ENCODE data around the gene MINDY4. TPM values are rescaled to one million over a fixed set of nuclear protein-coding genes. Genes with fewer than 3 reads are reported as not detected.

Gene MINDY4
- total and polyA plus RNA-seq, 4 donors = 0.93 to 6.1 (median 1.9) TPM

- Histone ChIP-seq H3K36me3 (ENCODE audit: control insufficient read depth in 4 of 4, insufficient read depth in 3 of 4, low read depth in 1 of 4, low read length in 3 of 4) (no peaks in the 10 kb centered on the region), H3K27ac (ENCODE audit: low read depth in 1 of 2, low read length in 2 of 2) (peak within 1 kb of the TSS; percentile 67 to 77), H3K4me1 (ENCODE audit: control insufficient read depth in 4 of 4, insufficient read depth in 4 of 4, low read length in 3 of 4) (peaks cover 0 to 5% (median 0%) of the 10 kb centered on the region in 4 donors), H3K27me3 (ENCODE audit: control insufficient read depth in 4 of 4, insufficient read depth in 4 of 4, low read length in 3 of 4) (no peaks in the 10 kb centered on the region), H3K9me3 (ENCODE audit: control insufficient read depth in 4 of 4, low read length in 3 of 4) (no peaks in the 10 kb centered on the region), H3K9ac (ENCODE audit: low read depth in 1 of 2, low read length in 2 of 2) (peak within 1 kb of the TSS in 1 of 2 donors; percentile 14), H3K4me3 (ENCODE audit: low read depth in 1 of 3, low read length in 3 of 3) (peak within 1 kb of the TSS in 2 of 3 donors; percentile 15 to 31)
- TF ChIP-seq HNF4G (IDR thresholded peaks at IDR 0.05) (no peak), FOXA2 (IDR thresholded peaks at IDR 0.05) (no peak), NR2F2 (IDR thresholded peaks at IDR 0.05) (no peak), TAF1 (conservative IDR thresholded peaks at IDR 0.05) (no peak), EGR1 (IDR thresholded peaks at IDR 0.05; ENCODE audit: low read depth in 2 of 2) (no peak), CTCF (IDR thresholded peaks at IDR 0.05; ENCODE audit: low read depth, low read length, missing input control) (no peak), HNF4A (conservative IDR thresholded peaks at IDR 0.05) (no peak), REST (IDR thresholded peaks at IDR 0.05) (no peak), RXRA (IDR thresholded peaks at IDR 0.05) (no peak), ATF3 (IDR thresholded peaks at IDR 0.05) (no peak), SP1 (IDR thresholded peaks at IDR 0.05) (no peak), JUND (IDR thresholded peaks at IDR 0.05) (no peak)
- 68% methylated on average over 6 of the region's 6 CpGs for WGBS
- DNase-seq (ENCODE audit: low spot score) = no peak
These were observed 19.4 kb upstream of the MINDY4 start, which contains the start of gene INMT for GRCh38 chr7:30751696-30752273. Gene INMT, plus strand, starts transcription at chr7:30752135. Its CDS starts 16 bp downstream, at chr7:30752151.

- peak overlapping the region in 1 of 2 donors; percentile 14 for H3K9ac ChIP-seq (ENCODE audit: low read depth in 1 of 2, low read length in 2 of 2)
- peak overlapping the region in 2 of 3 donors; percentile 15 to 31 for H3K4me3 ChIP-seq (ENCODE audit: low read depth in 1 of 3, low read length in 3 of 3)
- WGBS = 84% methylated on average over 6 of the region's 6 CpGs
- peaks cover 0 to 5% (median 0%) of the 10 kb centered on the region in 4 donors for H3K4me1 ChIP-seq (ENCODE audit: control insufficient read depth in 4 of 4, insufficient read depth in 4 of 4, low read length in 3 of 4)
- H3K27ac ChIP-seq (ENCODE audit: low read depth in 1 of 2, low read length in 2 of 2) = peak overlapping the region; percentile 59 to 67
- no peaks in the 10 kb centered on the region for H3K36me3 ChIP-seq (ENCODE audit: control insufficient read depth in 4 of 4, insufficient read depth in 3 of 4, low read depth in 1 of 4, low read length in 3 of 4)
- no peak for DNase-seq (ENCODE audit: low spot score)
- H3K27me3 ChIP-seq (ENCODE audit: control insufficient read depth in 4 of 4, insufficient read depth in 4 of 4, low read length in 3 of 4) = no peaks in the 10 kb centered on the region
- H3K9me3 ChIP-seq (ENCODE audit: control insufficient read depth in 4 of 4, low read length in 3 of 4) = no peaks in the 10 kb centered on the region
- TF ChIP-seq HNF4A (conservative IDR thresholded peaks at IDR 0.05) (no peak), FOXA1 (IDR thresholded peaks at IDR 0.05) (no peak), RAD21 (IDR thresholded peaks at IDR 0.05) (no peak), CTCF (IDR thresholded peaks at IDR 0.05; ENCODE audit: low read depth, low read length, missing input control) (no peak), ZBTB33 (IDR thresholded peaks at IDR 0.05) (no peak), HNF4G (IDR thresholded peaks at IDR 0.05) (no peak), SP1 (IDR thresholded peaks at IDR 0.05) (no peak), JUND (IDR thresholded peaks at IDR 0.05) (no peak), NR2F2 (IDR thresholded peaks at IDR 0.05) (no peak), REST (IDR thresholded peaks at IDR 0.05) (no peak), EGR1 (IDR thresholded peaks at IDR 0.05; ENCODE audit: low read depth in 2 of 2) (no peak), RXRA (IDR thresholded peaks at IDR 0.05) (no peak), TAF1 (conservative IDR thresholded peaks at IDR 0.05) (no peak), MAX (IDR thresholded peaks at IDR 0.05) (no peak)
These were observed 18.7 kb upstream of the MINDY4 start for GRCh38 chr7:30752484-30752883.
